NB4 (cell line): ENCODE measurements around the gene ITGB3BP.

Experiments
- DNase-seq: peaks from one replicate; pipeline ENCODE4 v3.0.0; 2010; ENCODE audit warnings: low read depth
- H3K4me3 ChIP-seq: one replicate; pipeline ENCODE4 v1.5.1; 2011; ENCODE audit warnings: mild to moderate bottlenecking, low read depth, low read length, moderate library complexity
- MAX ChIP-seq: IDR thresholded peaks from 2 replicates; pipeline ENCODE4 v1.6.1; 2011; ENCODE audit warnings: low read depth, low read length
- MYC ChIP-seq: IDR thresholded peaks from 2 replicates; pipeline ENCODE4 v1.6.1; 2011; ENCODE audit warnings: low read depth, low read length
- POLR2A ChIP-seq: IDR thresholded peaks from 2 replicates; pipeline ENCODE4 v1.6.1; 2011; ENCODE audit warnings: mild to moderate bottlenecking; ENCODE audit not compliant: insufficient read length; ENCODE audit errors: extremely low read depth
- TF ChIP-seq, protein P1 (sequence below): IDR thresholded peaks from one replicate; pipeline ENCODE4 v1.5.1; 2012; ENCODE audit warnings: low read depth, low read length

Gene ITGB3BP

GRCh38 chr1:63557365-63557987 is 34.5 kb upstream of the ITGB3BP start:
- no peak overlapping the region for H3K4me3 ChIP-seq
- no peak for TF ChIP-seq MYC
- TF ChIP-seq, protein P1, sequence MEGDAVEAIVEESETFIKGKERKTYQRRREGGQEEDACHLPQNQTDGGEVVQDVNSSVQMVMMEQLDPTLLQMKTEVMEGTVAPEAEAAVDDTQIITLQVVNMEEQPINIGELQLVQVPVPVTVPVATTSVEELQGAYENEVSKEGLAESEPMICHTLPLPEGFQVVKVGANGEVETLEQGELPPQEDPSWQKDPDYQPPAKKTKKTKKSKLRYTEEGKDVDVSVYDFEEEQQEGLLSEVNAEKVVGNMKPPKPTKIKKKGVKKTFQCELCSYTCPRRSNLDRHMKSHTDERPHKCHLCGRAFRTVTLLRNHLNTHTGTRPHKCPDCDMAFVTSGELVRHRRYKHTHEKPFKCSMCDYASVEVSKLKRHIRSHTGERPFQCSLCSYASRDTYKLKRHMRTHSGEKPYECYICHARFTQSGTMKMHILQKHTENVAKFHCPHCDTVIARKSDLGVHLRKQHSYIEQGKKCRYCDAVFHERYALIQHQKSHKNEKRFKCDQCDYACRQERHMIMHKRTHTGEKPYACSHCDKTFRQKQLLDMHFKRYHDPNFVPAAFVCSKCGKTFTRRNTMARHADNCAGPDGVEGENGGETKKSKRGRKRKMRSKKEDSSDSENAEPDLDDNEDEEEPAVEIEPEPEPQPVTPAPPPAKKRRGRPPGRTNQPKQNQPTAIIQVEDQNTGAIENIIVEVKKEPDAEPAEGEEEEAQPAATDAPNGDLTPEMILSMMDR: peak; percentile 55
- peak; percentile 59 for DNase-seq

DNA sequence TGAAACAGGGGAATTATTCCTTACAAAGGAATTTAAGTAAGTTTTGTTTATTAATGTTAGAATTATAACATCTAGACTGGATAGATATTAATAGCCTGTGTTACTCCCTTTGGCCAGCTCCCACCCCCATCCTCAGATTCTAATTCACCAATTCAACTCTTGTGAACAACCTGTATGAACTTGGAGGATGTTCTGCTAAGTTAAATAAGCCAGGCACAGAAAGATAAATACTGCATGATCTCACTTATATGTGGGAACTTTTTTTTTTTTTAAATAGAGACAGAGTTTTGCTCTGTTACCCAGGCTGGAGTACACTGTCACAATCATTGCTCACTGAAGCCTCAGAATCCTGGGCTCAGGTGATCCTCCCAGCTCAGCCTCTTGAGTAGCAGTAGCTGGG is 32.5 kb upstream of the ITGB3BP start:
- TF ChIP-seq, protein P1: no peak
- no peak overlapping the region for H3K4me3 ChIP-seq
- DNase-seq: no peak

DNA sequence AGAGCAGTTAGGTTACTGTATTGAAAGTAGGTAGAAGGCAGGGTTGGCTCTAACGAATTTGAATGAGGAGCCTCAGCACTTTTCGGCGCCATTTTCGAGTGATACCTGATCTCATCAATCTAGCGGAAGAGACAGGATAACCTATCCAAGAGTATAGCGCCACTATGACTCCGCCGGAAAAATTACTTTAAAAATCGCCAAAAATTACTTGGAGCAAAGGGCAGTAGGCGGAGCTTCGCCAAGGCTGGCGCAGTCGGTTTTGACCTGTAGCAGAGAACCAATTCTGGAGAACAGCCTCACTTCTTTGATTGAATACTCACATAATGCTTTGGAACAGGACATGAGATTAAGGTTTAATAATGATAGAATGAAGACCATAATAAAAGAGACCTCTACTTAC is 25.9 kb upstream of the ITGB3BP start:
- no peak for DNase-seq
- TF ChIP-seq MYC (no peak), MAX (no peak), POLR2A (no peak)
- TF ChIP-seq, protein P1: no peak
- no peak overlapping the region for H3K4me3 ChIP-seq

DNA sequence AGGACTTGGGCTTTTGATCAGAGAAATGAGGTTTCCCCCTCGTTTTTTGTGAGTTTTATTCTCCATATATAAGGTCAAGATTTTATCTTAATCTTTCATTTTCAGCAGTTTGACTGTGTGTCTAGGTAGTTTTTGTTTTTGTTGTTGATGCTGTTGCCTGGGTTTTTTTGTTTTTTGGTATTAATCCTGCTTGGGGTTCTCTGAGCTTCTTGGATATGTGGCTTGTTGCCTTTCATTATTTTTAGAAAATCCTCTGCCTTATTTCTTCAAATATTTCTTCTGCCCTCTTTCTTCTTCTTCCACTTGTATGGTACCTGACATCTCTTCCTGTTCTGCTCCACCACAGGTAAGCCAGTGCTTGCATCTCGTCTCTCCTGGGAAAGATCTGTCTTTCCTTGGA is 25.3 kb upstream of the ITGB3BP start:
- no peak overlapping the region for H3K4me3 ChIP-seq
- TF ChIP-seq, protein P1: no peak
- TF ChIP-seq MAX (no peak), POLR2A (no peak), MYC (no peak)
- no peak for DNase-seq

- no peak for DNase-seq
- no peak overlapping the region for H3K4me3 ChIP-seq
- no peak for TF ChIP-seq MYC
- TF ChIP-seq, protein P1: no peak
- TF ChIP-seq MAX: no peak
- TF ChIP-seq POLR2A: no peak
Observed at GRCh38 chr1:63547621-63548294, 24.7 kb upstream of the ITGB3BP start.

DNA sequence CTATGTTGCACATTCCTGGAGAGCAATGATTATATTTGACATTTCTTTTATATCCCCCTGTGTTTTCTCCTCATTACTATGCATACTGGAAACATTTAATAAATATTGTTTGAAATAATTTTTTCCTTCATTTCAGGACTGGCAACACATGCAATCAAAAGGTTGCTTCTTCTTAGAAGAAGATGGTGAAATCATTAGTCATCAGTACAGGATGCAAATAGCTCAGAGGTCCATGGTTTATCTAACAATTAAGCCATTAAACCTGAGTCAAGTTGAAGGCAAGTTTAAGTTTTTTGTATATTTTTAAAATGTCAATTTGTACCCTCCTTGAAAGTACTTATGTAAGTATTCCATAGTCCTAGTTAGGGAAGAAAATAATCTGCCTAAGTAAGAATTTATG is 22.8 kb upstream of the ITGB3BP start:
- no peak for DNase-seq
- H3K4me3 ChIP-seq: no peak overlapping the region
- TF ChIP-seq MAX: no peak
- TF ChIP-seq, protein P1: no peak
- no peak for TF ChIP-seq POLR2A
- TF ChIP-seq MYC: no peak
